ENCODE data around the gene MINAR1. TPM values are rescaled to one million over a fixed set of nuclear protein-coding genes. Genes with fewer than 3 reads are reported as not detected.

Gene MINAR1
- total and polyA plus RNA-seq, 2 of the 13 experiments (the other 11 are each of a cell fraction or from before 2014, with no cell fraction given) = 0.15 to 0.16 TPM

DNA sequence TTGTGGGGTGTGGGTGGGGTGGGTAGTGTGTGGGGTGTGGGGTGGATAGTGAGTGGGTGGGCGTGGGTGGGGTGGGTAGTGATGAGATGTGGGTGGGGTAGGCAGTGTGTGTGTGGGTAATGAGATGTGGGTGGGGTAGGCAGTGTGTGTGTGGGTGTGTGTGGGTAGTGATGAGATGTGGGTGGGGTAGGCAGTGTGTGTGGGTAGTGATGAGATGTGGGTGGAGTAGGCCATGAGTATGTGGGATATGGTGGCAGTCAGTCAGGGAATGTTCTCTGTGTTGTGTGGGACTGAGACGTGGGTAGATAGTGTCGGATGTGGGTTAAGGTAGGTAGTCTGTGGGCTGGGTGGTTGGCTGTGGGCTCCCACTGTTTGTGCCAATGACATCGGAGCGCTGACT lies 7.1 kb downstream of the MINAR1 start:
- H3K9me3 ChIP-seq (ENCODE audit: low read length) = no peaks in the 10 kb centered on the region
- FAIRE-seq = no peak
- no peak for ATAC-seq
- no peak overlapping the region for H2AFZ ChIP-seq (ENCODE audit: low read length)
- ChIA-PET POLR2A (no interaction called here), CTCF (ENCODE audit: low intra/inter-chr PET ratio, low total read pairs) (no interaction called here)
- no peaks in the 10 kb centered on the region for H3K4me1 ChIP-seq (ENCODE audit: insufficient read depth, low read length)
- H3K9ac ChIP-seq (ENCODE audit: insufficient read depth, low read depth, low read length) = no peak overlapping the region
- H3K36me3 ChIP-seq (replicated peaks in 1 of 2; ENCODE audit: control insufficient read depth in 1 of 2, insufficient read depth in 2 of 2, low read length in 2 of 2) = no peaks in the 10 kb centered on the region
- H3K79me2 ChIP-seq (ENCODE audit: insufficient read depth, low read length) = no peaks in the 10 kb centered on the region
- DNase-seq (ENCODE audit: low spot score) = no peak
- H3K4me2 ChIP-seq (ENCODE audit: low read depth, low read length) = no peak overlapping the region
- TF ChIP-seq ZNF775 (CRISPR knock-in tag; IDR thresholded peaks at IDR 0.05; ENCODE audit: borderline replicate concordance) (no peak), HDAC1 (CRISPR knock-in tag; IDR thresholded peaks at IDR 0.05) (no peak)
- TF ChIP-seq, protein P1, sequence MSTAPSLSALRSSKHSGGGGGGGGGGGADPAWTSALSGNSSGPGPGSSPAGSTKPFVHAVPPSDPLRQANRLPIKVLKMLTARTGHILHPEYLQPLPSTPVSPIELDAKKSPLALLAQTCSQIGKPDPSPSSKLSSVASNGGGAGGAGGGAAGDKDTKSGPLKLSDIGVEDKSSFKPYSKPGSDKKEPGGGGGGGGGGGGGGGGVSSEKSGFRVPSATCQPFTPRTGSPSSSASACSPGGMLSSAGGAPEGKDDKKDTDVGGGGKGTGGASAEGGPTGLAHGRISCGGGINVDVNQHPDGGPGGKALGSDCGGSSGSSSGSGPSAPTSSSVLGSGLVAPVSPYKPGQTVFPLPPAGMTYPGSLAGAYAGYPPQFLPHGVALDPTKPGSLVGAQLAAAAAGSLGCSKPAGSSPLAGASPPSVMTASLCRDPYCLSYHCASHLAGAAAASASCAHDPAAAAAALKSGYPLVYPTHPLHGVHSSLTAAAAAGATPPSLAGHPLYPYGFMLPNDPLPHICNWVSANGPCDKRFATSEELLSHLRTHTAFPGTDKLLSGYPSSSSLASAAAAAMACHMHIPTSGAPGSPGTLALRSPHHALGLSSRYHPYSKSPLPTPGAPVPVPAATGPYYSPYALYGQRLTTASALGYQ (CRISPR knock-in tag; IDR thresholded peaks at IDR 0.05) = no peak
- BruUV-seq (replicated peaks) = no TSS peak
- WGBS (ENCODE audit: low lambda C conversion rate) = 48% methylated on average over 5 of the region's 5 CpGs
- no peaks in the 10 kb centered on the region for H4K20me1 ChIP-seq (ENCODE audit: insufficient read depth, low read length)
- no peak overlapping the region for H3K27ac ChIP-seq (ENCODE audit: extremely low read length, insufficient read depth, low read length)
- H3K27me3 ChIP-seq (ENCODE audit: control insufficient read depth in 1 of 2, insufficient read depth in 2 of 2, low read length in 2 of 2) = peaks cover 2 to 13% of the 10 kb centered on the region in 2 experiments; a peak in 3 of 5 replicates
- intact Hi-C loops (cut with micrococcal nuclease; ENCODE audit: unreplicated experiment) (no loop called here), in situ Hi-C loops (cut with HindIII; ENCODE audit: extremely low pct_ligation_motif_present, low pct_unique_long_range_greater_than_20kb) (no loop called here)
- no peak overlapping the region for H3K4me3 ChIP-seq (replicated peaks in 1 of 3; ENCODE audit: insufficient read depth in 1 of 3, low read depth in 2 of 3, low read length in 3 of 3)

DNA sequence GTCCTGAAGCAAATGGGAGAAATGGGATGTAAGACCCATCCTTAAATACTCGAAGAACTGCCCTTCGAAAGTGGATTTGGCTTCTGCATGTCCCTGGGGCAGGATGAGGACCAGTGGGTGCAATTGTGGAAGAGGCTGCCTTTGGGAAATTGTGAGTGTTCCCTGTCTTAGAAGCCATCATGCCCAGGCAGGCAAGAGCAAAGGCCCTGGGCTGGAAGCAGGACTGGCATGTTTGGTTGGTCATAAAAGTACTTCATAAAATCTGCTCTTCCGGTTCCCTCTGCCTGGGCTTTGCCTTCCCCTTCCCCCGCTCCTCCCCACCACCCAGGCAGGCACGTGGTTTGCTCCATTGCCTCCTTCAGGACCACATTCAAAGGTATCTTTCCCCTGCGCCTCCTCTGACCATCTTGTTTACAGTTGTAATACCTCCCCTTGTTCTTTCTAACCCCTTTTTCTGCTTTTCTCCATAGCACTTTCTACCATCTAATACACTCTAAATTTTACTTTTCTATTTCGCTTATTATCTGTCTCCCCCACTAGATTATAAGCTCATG lies 8.3 kb downstream of the MINAR1 start:
- Histone ChIP-seq H3K27ac (ENCODE audit: extremely low read length, insufficient read depth, low read length) (no peak overlapping the region), H3K4me3 (replicated peaks in 1 of 3; ENCODE audit: insufficient read depth in 1 of 3, low read depth in 2 of 3, low read length in 3 of 3) (no peak overlapping the region), H3K79me2 (ENCODE audit: insufficient read depth, low read length) (no peaks in the 10 kb centered on the region), H3K4me1 (ENCODE audit: insufficient read depth, low read length) (no peaks in the 10 kb centered on the region), H3K9me3 (ENCODE audit: low read length) (no peaks in the 10 kb centered on the region), H3K27me3 (ENCODE audit: control insufficient read depth in 1 of 2, insufficient read depth in 2 of 2, low read length in 2 of 2) (peaks cover 0 to 7% of the 10 kb centered on the region in 2 experiments; a peak in 1 of 5 replicates), H4K20me1 (ENCODE audit: insufficient read depth, low read length) (no peaks in the 10 kb centered on the region), H2AFZ (ENCODE audit: low read length) (no peak overlapping the region), H3K4me2 (ENCODE audit: low read depth, low read length) (no peak overlapping the region), H3K9ac (ENCODE audit: insufficient read depth, low read depth, low read length) (no peak overlapping the region), H3K36me3 (replicated peaks in 1 of 2; ENCODE audit: control insufficient read depth in 1 of 2, insufficient read depth in 2 of 2, low read length in 2 of 2) (no peaks in the 10 kb centered on the region)
- ATAC-seq (no peak), FAIRE-seq (no peak), DNase-seq (ENCODE audit: low spot score) (no peak)
- intact Hi-C loops (cut with micrococcal nuclease; ENCODE audit: unreplicated experiment) = no loop called here
- ChIA-PET POLR2A (no interaction called here), CTCF (ENCODE audit: low intra/inter-chr PET ratio, low total read pairs) (no interaction called here)
- 2% methylated on average over 5 of the region's 7 CpGs for WGBS (ENCODE audit: low lambda C conversion rate)
- BruUV-seq (replicated peaks) = no TSS peak
- in situ Hi-C loops (cut with HindIII; ENCODE audit: extremely low pct_ligation_motif_present, low pct_unique_long_range_greater_than_20kb) = no loop called here
- TF ChIP-seq ZSCAN30 (CRISPR knock-in tag; IDR thresholded peaks at IDR 0.05) = no peak
- TF ChIP-seq TRIM24 (CRISPR knock-in tag; IDR thresholded peaks at IDR 0.05) = no peak
- no peak for TF ChIP-seq FIP1L1 (IDR thresholded peaks at IDR 0.05; ENCODE audit: borderline replicate concordance, insufficient read depth, low read depth, low read length)
- no peak for TF ChIP-seq SNRNP70 (IDR thresholded peaks at IDR 0.05; ENCODE audit: low read depth, low read length)
- no peak for TF ChIP-seq ZKSCAN1 (IDR thresholded peaks at IDR 0.05; ENCODE audit: low read length)
- no peak for TF ChIP-seq NFRKB (IDR thresholded peaks at IDR 0.05)
- TF ChIP-seq RCOR2 (CRISPR knock-in tag; IDR thresholded peaks at IDR 0.05) = no peak
- TF ChIP-seq TCF7 (IDR thresholded peaks at IDR 0.05; ENCODE audit: low read depth) = no peak
- TF ChIP-seq ZNF660 (CRISPR knock-in tag; IDR thresholded peaks at IDR 0.05; ENCODE audit: borderline replicate concordance, low read depth) = no peak
- TF ChIP-seq, protein P2, sequence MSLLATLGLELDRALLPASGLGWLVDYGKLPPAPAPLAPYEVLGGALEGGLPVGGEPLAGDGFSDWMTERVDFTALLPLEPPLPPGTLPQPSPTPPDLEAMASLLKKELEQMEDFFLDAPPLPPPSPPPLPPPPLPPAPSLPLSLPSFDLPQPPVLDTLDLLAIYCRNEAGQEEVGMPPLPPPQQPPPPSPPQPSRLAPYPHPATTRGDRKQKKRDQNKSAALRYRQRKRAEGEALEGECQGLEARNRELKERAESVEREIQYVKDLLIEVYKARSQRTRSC (CRISPR knock-in tag; IDR thresholded peaks at IDR 0.05; ENCODE audit: low read depth) = no peak
- TF ChIP-seq HMG20A (CRISPR knock-in tag; IDR thresholded peaks at IDR 0.05; ENCODE audit: borderline replicate concordance) = no peak
- no peak for TF ChIP-seq NBN (conservative IDR thresholded peaks at IDR 0.05)
- no peak for TF ChIP-seq GATAD1 (CRISPR knock-in tag; IDR thresholded peaks at IDR 0.05)
- TF ChIP-seq ISX (CRISPR knock-in tag; conservative IDR thresholded peaks at IDR 0.05) = no peak
